ENCODE data around the gene AUTS2. TPM values are rescaled to one million over a fixed set of nuclear protein-coding genes. Genes with fewer than 3 reads are reported as not detected.

AUTS2 gene
- polyA plus RNA-seq, 1 donor: 80.7 TPM

DNA sequence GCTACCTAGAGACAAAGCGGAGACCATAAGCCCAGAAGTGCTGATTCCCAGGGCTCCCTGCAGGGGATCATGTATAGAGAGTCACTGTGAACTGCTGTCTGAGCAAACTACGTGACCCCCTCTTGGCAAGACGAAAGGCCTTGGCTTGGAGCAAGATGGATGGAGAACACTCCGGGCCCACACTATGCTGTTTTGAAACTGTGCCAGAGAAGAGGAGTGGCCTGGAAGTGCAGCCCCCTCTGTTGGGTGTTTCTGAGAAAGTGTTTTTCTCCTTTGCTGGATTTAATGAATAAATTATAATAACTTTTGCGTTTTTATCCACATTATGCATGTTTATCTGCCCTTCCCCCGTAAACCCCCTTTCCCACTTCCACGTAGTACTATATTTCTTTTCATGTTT, 894.4 kb downstream of the AUTS2 start:
- no peak for DNase-seq (ENCODE audit: low read depth)

DNA sequence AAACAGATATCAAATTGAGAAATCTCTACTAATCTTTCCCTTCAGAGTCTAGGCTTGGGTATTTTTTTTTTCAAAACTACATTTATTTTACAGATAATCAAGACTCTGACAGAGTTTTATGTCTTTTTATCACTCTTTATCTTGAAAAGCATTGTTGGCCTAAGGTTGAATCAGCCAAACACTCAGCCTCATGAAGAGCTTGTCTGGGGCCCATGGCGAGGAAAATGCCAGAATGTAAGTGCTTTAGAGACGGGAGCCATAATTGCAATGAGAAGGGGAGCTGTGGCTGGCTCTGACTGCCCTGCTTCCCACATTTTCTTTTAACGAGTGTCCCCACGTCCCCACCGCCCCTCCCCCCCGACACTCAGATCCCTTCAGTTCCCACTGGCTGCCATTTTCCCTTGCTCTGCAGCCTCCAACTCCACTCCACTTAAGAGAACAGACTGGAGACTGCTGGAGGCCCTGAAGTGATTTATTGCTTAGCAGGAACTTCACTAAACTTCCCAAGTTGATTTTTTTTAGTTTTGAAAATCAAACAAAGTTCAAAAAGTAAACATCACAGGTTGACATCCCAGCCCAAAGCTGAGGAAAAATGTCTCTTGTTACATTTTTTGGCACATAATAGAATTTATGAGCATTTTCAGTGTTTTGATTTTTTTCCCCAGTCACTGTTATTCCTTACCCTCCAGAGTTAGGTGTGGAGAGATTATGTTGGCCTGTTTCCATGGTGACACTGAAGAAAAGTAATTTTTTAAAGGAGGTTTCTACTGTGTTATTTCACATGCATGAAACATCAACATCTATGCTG, 896.2 kb downstream of the AUTS2 start:
- no peak for DNase-seq (ENCODE audit: low read depth)

DNA sequence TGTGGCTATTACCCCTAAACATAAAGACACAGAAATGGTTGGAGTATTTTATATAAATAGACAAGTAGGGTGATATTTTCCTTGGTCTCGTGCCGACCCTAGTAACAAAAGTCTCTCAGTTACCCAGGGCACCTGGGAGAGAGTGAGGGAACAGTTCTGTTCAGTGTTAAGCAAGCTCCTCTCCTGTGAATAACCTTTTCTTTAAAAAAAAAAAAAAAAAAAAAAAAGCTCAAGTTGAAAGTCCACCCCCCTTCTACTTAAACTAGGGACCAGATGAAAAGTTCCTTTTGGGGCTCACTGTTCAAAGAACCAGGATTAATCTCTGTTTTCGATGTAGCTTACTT, 896.7 kb downstream of the AUTS2 start:
- no peak for DNase-seq (ENCODE audit: low read depth)

DNA sequence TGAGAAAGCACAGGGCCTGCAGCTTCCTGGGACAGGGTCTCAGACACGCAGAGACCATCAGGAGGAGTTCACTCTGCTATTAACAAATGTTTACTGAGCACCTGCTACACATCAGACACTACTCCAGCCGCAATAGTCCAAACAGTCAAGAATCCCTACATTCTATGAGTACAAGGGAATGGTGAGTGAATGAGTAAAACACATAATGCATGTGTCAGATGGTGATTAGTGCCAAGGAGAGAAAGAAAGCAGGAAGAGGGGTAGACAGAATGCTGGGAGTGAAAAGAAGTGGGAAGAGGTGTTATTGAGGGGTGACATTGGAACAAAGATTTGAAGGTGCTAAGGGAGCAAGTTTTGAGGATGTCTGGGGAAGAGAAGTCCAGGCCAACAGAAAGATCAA, 899.5 kb downstream of the AUTS2 start:
- no peak for DNase-seq (ENCODE audit: low read depth)

DNA sequence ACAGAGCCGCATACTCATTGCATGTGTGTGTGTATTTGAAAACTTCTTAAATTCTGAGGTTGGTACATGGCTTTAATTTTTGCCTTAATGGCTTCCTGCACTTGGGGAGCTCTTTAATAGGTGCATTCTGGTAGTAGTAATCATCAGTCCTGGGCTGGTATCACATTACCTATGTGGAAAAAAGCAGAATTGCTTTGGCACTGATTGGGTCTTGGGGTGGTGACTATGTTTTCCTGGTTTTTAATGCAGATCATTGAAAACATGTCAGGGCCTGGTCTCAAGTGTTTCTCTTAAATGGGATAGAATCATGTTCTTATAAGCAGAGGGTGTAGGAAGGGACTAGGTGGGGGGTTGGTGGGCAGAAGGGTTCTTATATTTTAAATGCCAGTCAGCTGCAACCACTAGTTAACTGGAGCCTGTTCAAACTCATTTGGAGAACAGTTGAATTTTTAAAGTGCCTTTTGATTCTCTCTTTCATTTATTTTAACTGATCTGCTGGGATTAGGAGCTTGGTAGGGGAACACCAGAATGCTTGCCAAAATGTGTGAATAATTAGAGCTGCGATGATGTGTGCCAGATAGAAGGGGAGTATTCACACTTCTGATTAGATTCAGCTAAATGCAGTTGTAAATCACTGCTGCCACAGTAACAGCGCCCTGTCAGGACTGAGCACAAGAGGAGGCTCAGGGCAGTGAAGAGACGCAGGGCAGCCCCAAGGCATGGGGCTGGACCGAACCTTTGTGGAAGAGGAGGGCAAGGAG, 900.1 kb downstream of the AUTS2 start:
- no peak for DNase-seq (ENCODE audit: low read depth)

DNA sequence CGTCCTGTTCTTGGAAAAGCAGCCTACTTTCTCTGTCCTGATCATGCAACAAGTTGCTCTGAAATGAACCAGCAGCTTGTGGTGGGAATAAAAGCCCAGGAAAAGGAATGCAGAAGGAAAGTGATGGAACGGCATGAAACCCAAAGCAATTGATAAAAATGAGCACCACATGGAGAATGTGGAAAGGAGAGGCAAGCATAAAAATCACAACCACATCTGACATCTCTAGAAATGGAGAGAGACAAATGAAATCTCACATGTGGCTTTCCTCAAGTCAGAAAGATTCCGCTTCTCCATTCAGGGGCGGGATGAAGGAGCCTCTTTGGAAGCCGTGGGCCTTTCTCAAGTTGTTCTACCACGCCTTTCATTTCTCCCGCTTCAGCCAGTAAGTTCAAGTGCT, 902.0 kb downstream of the AUTS2 start:
- DNase-seq (ENCODE audit: low read depth): no peak

DNA sequence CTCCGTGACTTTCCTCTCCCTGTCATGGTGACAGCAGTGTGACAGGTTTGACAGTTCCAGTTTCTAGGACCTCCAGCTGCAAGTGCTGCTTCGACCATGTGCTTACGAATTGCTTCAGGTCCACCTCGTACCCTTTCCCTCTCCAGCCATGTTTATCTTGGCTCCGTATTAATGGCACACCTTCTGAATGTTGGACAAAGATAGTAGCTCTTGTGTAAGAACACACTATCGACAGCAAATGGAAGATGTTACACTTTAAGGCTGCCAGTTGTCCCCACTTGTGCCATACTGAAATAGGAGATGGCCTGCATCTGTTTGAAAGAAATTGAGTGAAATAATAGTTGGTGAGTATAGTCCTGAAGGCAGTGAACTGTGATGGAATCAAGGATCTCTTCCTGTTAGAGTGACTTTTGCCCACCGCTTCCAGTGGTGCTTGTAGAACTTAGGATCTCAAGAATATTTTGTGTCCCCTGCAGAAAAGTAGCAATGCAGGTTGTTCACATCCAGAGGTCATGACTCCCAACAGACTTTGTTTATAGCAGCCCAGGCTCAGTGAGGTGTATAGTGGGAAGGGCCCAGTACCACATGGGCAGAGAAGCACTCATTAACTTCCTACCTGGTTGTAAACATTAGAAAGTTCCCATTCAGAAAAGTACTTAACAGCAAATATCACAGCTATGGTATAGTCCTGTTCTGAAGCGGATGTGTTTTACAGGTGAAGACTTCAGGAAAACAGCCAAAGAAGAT, 904.0 kb downstream of the AUTS2 start:
- DNase-seq (ENCODE audit: low read depth): no peak

DNA sequence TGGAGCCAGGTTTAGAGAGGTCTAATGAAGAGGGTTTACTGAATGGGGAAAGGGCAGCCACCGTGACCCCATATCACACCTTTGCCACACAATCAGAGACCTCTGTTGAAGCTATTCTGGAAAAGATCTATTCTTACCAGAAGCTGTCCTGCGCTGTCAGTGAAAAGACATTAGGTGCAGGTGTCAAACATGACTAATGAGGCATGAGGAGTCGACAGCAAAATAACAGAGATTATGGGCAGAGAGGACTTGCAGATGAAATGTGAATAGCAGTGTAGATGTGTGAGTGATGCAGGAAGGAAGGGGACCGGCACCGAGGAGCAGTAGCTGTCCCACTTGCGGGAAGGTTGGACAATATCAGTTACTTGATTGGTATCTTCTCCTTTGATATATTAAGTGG, 906.0 kb downstream of the AUTS2 start:
- no peak for DNase-seq (ENCODE audit: low read depth)

DNA sequence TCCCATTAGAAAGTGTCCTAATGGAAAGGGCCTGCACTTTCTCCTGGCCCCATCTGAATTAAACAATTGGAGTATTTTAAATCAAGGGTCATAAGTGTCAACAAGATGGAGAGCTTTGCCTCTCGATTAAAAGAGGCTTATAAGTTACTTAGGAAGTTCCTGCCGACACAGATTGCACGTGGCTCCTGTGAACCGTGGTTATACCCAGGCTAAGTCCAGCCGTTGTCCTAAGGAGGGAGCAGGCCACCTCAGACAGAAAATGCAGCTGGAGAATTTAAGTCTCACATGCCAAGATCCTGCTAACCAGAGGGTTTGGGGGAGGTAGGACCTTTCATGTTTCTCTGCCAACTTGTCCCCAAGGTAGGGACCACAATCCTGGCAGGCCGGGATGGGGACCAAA, 907.2 kb downstream of the AUTS2 start:
- DNase-seq (ENCODE audit: low read depth): no peak

DNA sequence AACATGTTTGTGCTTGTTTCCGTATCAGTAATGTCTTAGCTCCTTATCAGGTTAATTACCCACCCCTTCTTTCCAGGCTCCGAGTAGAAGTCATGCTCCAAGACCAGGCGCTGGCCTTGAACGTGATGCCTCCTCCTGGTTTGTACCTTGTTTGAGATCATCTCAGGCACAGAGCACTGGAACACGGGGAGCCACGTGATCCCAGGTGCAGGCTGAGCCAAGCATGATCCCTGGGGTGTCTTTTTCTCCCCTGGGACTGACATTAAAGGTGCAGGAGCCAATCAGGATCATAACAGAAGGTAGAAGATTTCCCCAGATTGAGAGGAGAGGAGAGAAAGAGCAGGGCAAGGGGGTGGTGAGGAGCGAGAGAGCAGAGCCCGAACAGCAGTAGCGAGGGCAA, 907.6 kb downstream of the AUTS2 start:
- no peak for DNase-seq (ENCODE audit: low read depth)

DNA sequence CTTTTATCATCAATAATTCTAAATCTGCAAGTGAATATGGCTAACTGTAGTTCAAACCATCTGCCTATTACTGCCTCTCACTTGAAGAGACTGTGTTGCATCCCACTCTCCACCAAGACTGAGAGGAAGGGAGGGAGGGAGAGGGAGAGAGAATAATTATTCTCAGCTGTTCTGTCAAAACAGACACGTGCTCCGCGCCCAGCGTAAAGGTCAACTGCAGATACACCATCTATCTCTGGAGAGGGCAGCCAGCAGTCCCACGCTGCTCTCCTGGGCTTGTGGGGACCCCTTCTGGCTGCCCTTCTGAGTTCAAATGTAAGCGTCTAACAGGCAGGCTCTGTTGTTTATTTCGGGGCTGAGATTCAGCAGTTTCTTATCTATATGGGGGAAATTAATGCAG, 908.2 kb downstream of the AUTS2 start:
- no peak for DNase-seq (ENCODE audit: low read depth)

DNA sequence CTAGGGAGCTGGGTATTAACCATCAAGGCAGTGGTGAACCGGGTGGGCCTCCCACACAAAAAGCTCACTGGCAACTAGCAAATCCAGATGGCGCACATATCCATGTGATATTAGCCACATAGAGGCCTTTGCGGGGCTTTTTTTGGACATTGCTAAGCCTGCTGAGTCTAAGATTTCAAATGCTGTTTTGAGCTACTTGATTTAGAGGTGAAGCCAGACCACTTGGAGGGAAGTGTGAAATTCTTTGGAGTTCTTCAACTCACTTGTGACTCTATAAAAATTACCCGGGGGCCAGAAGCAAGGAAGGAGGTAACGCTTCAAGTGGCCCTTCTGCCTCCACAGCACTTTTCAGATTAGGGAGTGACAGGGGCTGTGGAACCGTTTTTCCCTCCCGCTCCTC, 913.9 kb downstream of the AUTS2 start:
- no peak for DNase-seq (ENCODE audit: low read depth)

DNA sequence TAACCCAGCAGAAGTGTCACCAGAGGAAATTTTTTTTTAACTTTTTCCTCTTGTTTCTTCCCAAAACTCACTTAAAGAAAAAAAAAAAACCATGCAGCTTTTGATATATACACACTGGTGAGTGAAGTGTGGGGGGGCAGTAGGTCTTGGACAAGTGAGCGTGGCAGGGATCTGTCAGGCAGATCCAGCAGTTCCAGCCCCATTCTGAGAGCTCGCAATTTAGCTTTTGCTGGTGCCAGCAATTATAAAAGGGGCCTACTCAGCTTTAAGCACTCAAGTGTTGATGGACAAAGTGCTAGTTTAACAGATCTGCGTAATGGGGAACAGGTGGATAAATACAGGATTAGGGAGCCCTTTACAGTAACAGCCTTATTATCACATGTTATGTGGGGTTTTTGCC, 914.5 kb downstream of the AUTS2 start:
- DNase-seq (ENCODE audit: low read depth): no peak

DNA sequence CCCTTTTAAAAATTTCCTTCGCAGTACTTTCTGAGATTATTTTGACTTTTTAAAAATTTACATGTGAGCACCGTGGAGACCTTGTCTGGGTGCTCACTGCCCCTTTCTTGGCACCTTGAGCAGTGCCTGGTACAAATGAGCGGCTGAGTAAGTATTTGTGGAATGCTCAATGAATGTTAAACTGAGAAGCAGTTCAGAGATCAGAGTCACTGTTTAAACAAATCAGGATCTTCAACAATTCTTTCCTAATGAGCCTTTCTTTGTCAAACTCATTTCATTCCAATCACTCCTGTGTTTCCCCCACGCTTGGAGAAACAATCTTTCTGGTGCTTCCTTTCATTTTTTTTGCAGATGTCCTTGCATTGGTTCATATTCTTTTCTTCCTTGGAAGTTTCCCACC, 922.3 kb downstream of the AUTS2 start:
- DNase-seq (ENCODE audit: low read depth): no peak

DNA sequence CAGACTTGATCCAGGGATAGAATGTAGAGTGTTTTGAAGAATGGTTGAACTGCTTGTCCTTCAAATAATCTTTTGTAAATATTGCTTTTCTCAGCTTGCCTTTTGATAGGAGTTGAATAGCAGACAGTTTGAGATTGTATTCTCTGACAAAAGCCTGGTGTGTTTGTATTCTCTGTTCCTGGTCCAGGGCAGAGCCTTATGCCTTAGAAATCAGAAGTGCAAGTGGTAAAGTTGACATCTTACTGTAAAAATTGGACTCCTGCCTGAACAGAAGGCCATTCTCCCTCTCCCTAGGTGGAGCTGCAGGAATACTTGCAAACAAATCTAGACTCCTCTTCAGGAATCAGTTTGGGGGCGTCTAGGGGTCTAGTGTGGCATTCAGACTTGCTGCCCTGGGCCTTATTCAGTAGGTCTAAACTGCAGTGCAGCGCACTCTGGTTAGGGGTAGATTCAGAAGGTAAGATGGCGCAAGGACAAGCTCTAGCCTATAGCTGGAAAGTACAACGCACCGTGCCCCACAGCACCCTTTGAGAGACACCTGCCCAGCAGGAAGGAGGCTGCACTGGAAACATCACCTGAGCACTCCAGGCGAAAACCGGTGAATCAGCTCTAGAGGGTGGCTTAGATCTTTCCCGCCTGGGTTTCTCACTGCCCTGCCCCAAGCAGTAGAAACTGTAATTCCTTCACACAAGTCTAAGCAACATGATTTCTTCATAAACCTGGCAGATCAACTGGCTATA, 925.1 kb downstream of the AUTS2 start:
- no peak for DNase-seq (ENCODE audit: low read depth)

DNA sequence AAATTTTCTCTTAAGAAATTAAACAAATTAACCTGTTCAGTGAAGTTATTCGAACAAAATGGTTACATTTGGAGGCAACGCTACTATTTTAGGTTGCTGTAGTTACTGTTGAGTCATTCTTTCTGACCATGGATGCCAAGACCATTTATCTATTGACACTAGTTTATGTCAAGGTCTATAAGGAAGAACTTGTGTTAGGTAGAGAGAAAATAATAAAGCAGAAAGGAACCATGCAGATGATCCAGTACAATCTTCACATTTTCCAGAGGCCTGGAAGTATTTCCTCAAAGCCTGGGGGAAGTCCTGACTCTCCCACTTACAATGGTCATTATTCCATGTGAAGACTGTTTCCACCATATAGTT, 925.7 kb downstream of the AUTS2 start:
- DNase-seq (ENCODE audit: low read depth): no peak

DNA sequence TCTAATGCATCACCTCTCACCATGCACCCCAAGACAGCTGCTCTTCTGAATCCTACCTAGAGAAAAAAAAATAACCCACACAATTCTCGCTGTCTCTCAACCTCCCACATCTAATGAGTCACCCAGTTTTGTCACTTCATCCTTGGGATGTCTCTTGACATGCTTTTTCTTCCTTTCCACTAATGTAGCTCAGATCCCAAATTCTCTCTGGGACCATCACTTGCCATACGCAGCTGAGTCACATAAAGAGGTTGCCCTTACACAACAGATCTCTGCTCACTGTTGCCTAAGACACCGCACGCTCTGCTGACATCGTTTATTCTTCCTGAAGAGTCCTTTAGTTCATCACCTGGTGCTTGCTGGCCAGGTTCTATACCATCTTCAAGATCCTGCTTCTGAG, 927.7 kb downstream of the AUTS2 start:
- no peak for DNase-seq (ENCODE audit: low read depth)

DNA sequence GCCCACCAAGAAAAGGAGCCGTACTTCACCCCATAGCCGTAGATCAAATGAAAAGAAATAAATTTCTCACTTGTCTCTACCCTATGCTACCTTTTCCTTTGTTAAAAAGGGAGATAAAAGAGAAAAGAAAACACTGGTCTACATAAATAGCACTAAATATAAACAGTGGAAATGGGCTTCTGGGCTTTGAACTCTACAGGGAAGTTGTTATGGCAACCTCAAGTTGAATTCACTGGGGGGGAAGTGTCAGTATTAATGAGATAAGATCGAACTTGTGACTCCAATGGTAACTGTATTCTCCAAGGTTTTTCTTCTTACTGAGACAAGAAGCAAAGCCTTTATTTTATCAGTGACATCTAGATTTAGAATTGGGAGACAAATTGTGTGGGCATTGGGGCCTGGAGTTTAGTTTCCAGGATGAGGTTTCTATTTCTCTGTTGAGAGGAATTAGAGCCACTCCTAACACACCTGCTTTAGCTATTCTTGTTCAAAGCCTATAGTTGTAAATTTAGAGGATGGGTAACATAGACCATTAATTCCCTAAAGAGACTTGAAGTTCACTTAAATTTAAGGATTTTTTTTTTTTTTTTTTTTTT, 929.3 kb downstream of the AUTS2 start:
- DNase-seq (ENCODE audit: low read depth): no peak

DNA sequence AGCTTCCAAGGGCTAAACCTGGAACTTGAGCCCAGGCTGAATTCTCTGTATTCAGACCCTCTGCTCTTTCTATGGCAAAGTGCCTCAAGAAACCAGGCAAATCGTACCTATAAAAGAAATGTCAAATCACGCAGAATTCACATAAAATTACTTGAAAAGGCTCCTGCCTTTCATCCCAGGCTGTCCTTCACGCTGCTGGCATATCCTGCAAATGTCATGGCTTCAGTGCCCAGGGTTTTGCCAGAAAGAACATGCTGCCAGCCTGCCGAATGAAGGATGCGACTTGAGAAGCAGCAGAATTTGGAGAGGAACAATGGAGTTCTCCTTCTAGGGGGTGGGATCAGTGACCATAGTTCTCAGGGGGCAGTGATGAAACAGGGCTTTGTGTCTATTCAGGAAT, 931.2 kb downstream of the AUTS2 start:
- no peak for DNase-seq (ENCODE audit: low read depth)

DNA sequence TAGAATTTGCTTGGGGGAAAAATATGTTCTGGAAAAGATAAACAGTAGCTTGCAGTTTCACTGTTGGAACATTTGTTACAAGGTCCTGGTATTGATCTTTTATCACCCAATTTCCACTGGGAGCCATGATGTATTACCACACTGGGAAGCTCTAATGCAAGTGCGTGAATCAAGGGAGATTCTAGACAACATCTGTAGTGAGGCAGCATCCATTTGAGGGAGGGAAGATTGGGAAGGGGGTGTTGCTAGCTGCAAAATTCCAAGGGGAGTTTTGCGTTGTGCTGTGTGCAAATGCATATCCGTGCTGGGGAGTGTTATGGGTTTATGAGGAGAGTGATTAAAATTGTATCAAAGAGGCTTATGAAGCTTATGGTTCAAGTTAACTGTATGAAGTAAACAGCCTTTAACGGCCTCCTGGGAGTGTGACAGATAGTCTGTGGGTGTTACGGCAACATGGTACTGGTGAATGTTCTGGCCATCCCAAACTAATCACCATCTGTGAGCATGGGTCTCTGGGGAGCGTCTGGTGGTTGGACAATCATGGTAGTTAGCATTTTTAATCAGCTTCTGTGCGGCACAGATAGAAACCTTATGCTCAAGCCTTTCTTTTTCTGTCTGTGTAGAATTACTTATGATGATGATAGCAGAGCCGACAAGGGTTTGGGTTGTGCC, 931.8 kb downstream of the AUTS2 start:
- no peak for DNase-seq (ENCODE audit: low read depth)

DNA sequence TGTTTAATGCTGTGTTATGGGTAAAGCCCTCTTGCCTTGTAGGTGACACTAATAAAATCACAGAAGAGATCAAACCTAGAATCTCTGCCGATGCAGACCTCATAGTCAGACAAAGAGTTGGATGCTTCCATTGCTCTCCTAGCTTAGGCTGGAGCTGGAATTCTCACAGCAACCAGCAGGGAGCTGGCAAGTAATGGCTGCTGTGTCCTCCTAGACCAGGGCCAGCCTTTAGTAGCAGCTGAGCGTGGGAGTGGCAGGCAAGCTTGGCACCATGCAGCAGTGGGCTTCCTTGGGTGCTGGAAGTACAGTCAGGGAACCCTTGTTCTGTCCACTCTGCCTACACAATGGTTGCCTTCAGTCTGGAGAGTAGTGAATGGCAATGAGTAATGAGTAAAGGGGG, 935.3 kb downstream of the AUTS2 start:
- no peak for DNase-seq (ENCODE audit: low read depth)

Measured in forelimb muscle (tissue), 1 donor.